Measurements from ENCODE around the gene MYRFL.
A peak's percentile ranks its signal among the peaks of the same experiment; 100 is the strongest.
"Not testable (repeated sequence)": the region's sequence is repeated elsewhere in the genome, so short reads cannot be mapped to it uniquely, and the experiment has no call there.

The MYRFL gene

GRCh38 chr12:69985656-69986055, 160.6 kb downstream of the MYRFL start:
- no peak for DNase-seq (ENCODE audit: low read depth, low spot score)
- peak; percentile 1 for TF ChIP-seq CTCF (IDR thresholded peaks at IDR 0.05; ENCODE audit: insufficient read depth, low read length, missing control alignments)
- no peak overlapping the region for H3K4me3 ChIP-seq (ENCODE audit: low read depth, low read length)
- POLR2A ChIA-PET: no interaction called here
- CTCF ChIA-PET: no interaction called here

GRCh38 chr12:69986114-69986513, 161.1 kb downstream of the MYRFL start:
- POLR2A ChIA-PET: no interaction called here
- H3K4me3 ChIP-seq (ENCODE audit: low read depth, low read length): no peak overlapping the region
- CTCF ChIA-PET: no interaction called here
- no peak for TF ChIP-seq CTCF (IDR thresholded peaks at IDR 0.05; ENCODE audit: insufficient read depth, low read length, missing control alignments)
- DNase-seq (ENCODE audit: low read depth, low spot score): no peak

GRCh38 chr12:69987579-69988091, 162.6 kb downstream of the MYRFL start:
- CTCF ChIA-PET: interaction anchor here (0.6 to 0.7 kb wide), 2 partner anchors 429 to 1021 kb away, joined by 3 read pairs; no protein-coding TSS in a partner anchor
- no peak for TF ChIP-seq CTCF (IDR thresholded peaks at IDR 0.05; ENCODE audit: insufficient read depth, low read length, missing control alignments)
- peak; percentile 84 for DNase-seq (ENCODE audit: low read depth, low spot score)
- POLR2A ChIA-PET: interaction anchor here (0.7 to 2.0 kb wide), 3 partner anchors 83 to 256 kb away, joined by 3 to 6 read pairs (median 3); no protein-coding TSS in a partner anchor
- H3K4me3 ChIP-seq (ENCODE audit: low read depth, low read length): no peak overlapping the region

- POLR2A ChIA-PET: interaction anchor here (2.0 kb wide), 1 partner anchor 84 kb away, joined by 6 read pairs; no protein-coding TSS in a partner anchor
- CTCF ChIA-PET: interaction anchor here (0.8 kb wide), 2 partner anchors 109 to 588 kb away, joined by 3 read pairs; no protein-coding TSS in a partner anchor
- no peak overlapping the region for H3K4me3 ChIP-seq (ENCODE audit: low read depth, low read length)
- DNase-seq (ENCODE audit: low read depth, low spot score): peak; percentile 63
- TF ChIP-seq CTCF (IDR thresholded peaks at IDR 0.05; ENCODE audit: insufficient read depth, low read length, missing control alignments): no peak
Observed at GRCh38 chr12:69988481-69989321, 163.7 kb downstream of the MYRFL start.

- no peak overlapping the region for H3K4me3 ChIP-seq (ENCODE audit: low read depth, low read length)
- DNase-seq (ENCODE audit: low read depth, low spot score): no peak
- no peak for TF ChIP-seq CTCF (IDR thresholded peaks at IDR 0.05; ENCODE audit: insufficient read depth, low read length, missing control alignments)
- ChIA-PET CTCF (no interaction called here), POLR2A (no interaction called here)
Observed at GRCh38 chr12:69991690-69992288, 166.8 kb downstream of the MYRFL start.

- H3K4me3 ChIP-seq (ENCODE audit: low read depth, low read length): no peak overlapping the region
- no peak for DNase-seq (ENCODE audit: low read depth, low spot score)
- POLR2A ChIA-PET: no interaction called here
- TF ChIP-seq CTCF (IDR thresholded peaks at IDR 0.05; ENCODE audit: insufficient read depth, low read length, missing control alignments): no peak
- CTCF ChIA-PET: interaction anchor here (2.5 kb wide), 1 partner anchor 93 kb away, joined by 9 read pairs; no protein-coding TSS in a partner anchor
Observed at GRCh38 chr12:69993433-69993832, 168.4 kb downstream of the MYRFL start.

- DNase-seq (ENCODE audit: low read depth, low spot score); H3K4me3 ChIP-seq (ENCODE audit: low read depth, low read length); POLR2A ChIA-PET: not testable (repeated sequence)
- CTCF ChIA-PET: interaction anchor here (2.5 kb wide), 1 partner anchor 93 kb away, joined by 9 read pairs; no protein-coding TSS in a partner anchor
Observed at GRCh38 chr12:69994086-69994485, 169.1 kb downstream of the MYRFL start.

All from AG04449 (cell line).